Measurements from ENCODE around the gene LATS1.

DNA sequence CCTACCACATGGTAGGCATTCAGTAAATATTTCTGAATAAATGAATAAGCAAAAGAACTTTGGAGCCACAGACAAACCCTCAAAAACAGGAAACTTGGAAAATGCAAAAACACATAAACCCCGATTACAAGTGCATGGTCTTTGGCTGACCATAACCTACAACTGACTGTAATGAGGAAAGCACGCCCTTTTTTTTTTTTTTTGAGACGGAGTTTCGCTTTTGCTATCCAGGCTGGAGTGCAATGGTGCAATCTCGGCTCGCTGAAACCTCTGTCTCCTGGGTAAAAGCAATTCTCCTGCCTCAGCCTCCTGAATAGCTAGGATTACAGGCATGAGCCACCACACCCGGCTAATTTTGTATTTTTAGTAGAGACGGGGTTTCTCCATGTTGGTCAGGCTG lies 11.9 kb upstream of the LATS1 start:
- TF ChIP-seq ZNF384 (IDR thresholded peaks at IDR 0.05) (no peak), SUZ12 (IDR thresholded peaks at IDR 0.05) (no peak), NFRKB (IDR thresholded peaks at IDR 0.05) (no peak), LEF1 (IDR thresholded peaks at IDR 0.05; ENCODE audit: borderline replicate concordance) (no peak), CTBP1 (IDR thresholded peaks at IDR 0.05; ENCODE audit: borderline replicate concordance) (no peak)

Measured in HEK293T (cell line).